HCT116 (cell line): ENCODE data around the gene ZIC4. TPM values are rescaled to one million over a fixed set of nuclear protein-coding genes. Genes with fewer than 3 reads are reported as not detected.

ENCODE experiments used
- ATAC-seq: fragments of 200-7000 bp; cut with Tn5 transposase; 2 replicates; pipeline ENCODE4 v1.9.1; 2020; ENCODE audit warnings: mild to moderate bottlenecking, moderate library complexity
- BruUV-seq: library from RNA; stranded (reverse); fragments of 400-500 nt; replicated peaks from 2 replicates; lab custom pipeline; 2021; lab: Mats Ljungman, UMichigan
- CTCF ChIA-PET: fragments of 300-600 bp; sonication (Branson Sonifier 250); formaldehyde crosslinking; loops from one replicate; lab custom pipeline; 2021; ENCODE audit warnings: antibody characterized with exemption; lab: Charles Lee
- POLR2A ChIA-PET: fragments of 300-600, 350-600 bp; sonication (Branson Sonifier 250); formaldehyde crosslinking; loops from one replicate; lab custom pipeline; 2021; ENCODE audit warnings: antibody characterized with exemption; lab: Charles Lee
- RAD21 ChIA-PET, 2 experiments: fragments of 300-600 bp; sonication (Branson Sonifier 250); formaldehyde crosslinking; loops; one replicate each; lab custom pipeline; 2023; ENCODE audit warnings: low total read pairs in 2 of 2; ENCODE audit not compliant: uncharacterized antibody in 2 of 2, unreplicated experiment in 2 of 2, low non-redundant PET in 1 of 2; lab: Charles Lee
- DNase-seq: peaks from one replicate; pipeline ENCODE4 v3.0.0-alpha.2; 2010; ENCODE audit warnings: low read depth, low spot score
- H2AFZ ChIP-seq: fragments of 200-600 bp; shearing (Covaris generic), sonication (generic); 2 replicates; pipeline ENCODE4 v1.6.1; 2017; ENCODE audit warnings: low read depth, mixed run types, mixed read lengths, antibody characterized with exemption, low read length; ENCODE audit not compliant: poor library complexity, severe bottlenecking
- H3K27ac ChIP-seq: 2 replicates; pipeline ENCODE4 v1.5.1; 2012; ENCODE audit warnings: low read depth, low read length
- H3K27me3 ChIP-seq: fragments of 200-600 bp; sonication (generic); 2 replicates; pipeline ENCODE4 v1.6.1; 2016; ENCODE audit warnings: mixed run types, low read length, mixed read lengths; ENCODE audit not compliant: insufficient read depth
- H3K36me3 ChIP-seq, 2 experiments: fragments of 200-500 bp in 1 of 2; fragments of 200-600 bp in 1 of 2; sonication (Bioruptor generic) in 1 of 2; sonication (generic) in 1 of 2; 2 replicates each; pipeline versions ENCODE4 v1.5.1 to v1.6.1; 2014 to 2016; ENCODE audit warnings: low read length in 2 of 2, inconsistent platforms in 1 of 2, mixed read lengths in 1 of 2, mixed run types in 1 of 2; ENCODE audit not compliant: insufficient read depth in 2 of 2, control insufficient read depth in 1 of 2
- H3K4me1 ChIP-seq, 2 experiments: fragments of 200-600 bp in 1 of 2; sonication (generic) in 1 of 2; 2 replicates each; pipeline versions ENCODE4 v1.5.1 to v1.6.1; 2012 to 2017; ENCODE audit warnings: low read length in 2 of 2, inconsistent platforms in 1 of 2, mild to moderate bottlenecking in 1 of 2, mixed read lengths in 1 of 2, mixed run types in 1 of 2, moderate library complexity in 1 of 2; ENCODE audit not compliant: insufficient read depth in 2 of 2, control insufficient read depth in 1 of 2
- H3K4me2 ChIP-seq: fragments of 200-600 bp; sonication (generic); 2 replicates; pipeline ENCODE4 v1.6.1; 2017; ENCODE audit warnings: mixed run types, low read length, mixed read lengths
- H3K4me3 ChIP-seq, 2 experiments: fragments of 200-600 bp in 1 of 2; sonication (generic) in 1 of 2; replicated peaks in 1 of 2; 2 replicates each; pipeline ENCODE4 v1.5.1; 2011 to 2016; ENCODE audit warnings: low read length in 2 of 2, control low read depth in 1 of 2, low read depth in 1 of 2, mild to moderate bottlenecking in 1 of 2, mixed read lengths in 1 of 2, mixed run types in 1 of 2
- H3K79me2 ChIP-seq: fragments of 200-600 bp; sonication (generic); 2 replicates; pipeline ENCODE4 v1.6.1; 2017; ENCODE audit warnings: mild to moderate bottlenecking, mixed run types, low read length, moderate library complexity, mixed read lengths; ENCODE audit not compliant: insufficient read depth
- H3K9ac ChIP-seq: fragments of 200-600 bp; sonication (generic); 2 replicates; pipeline ENCODE4 v1.6.1; 2016; ENCODE audit warnings: low read length, mixed read lengths
- H3K9me2 ChIP-seq: fragments of 200-600 bp; sonication (generic), shearing (Covaris generic); 2 replicates; pipeline ENCODE4 v1.6.1; 2017; ENCODE audit warnings: mixed run types, mild to moderate bottlenecking, moderate library complexity; ENCODE audit not compliant: insufficient read depth
- H3K9me3 ChIP-seq, 2 experiments: fragments of 200-500 bp in 1 of 2; fragments of 200-600 bp in 1 of 2; sonication (Bioruptor generic) in 1 of 2; sonication (generic) in 1 of 2; 2 replicates each; pipeline ENCODE4 v1.6.1; 2014 to 2017; ENCODE audit warnings: low read length in 2 of 2, mixed read lengths in 2 of 2, inconsistent platforms in 1 of 2, low read depth in 1 of 2, mild to moderate bottlenecking in 1 of 2, mixed run types in 1 of 2, moderate library complexity in 1 of 2; ENCODE audit not compliant: control insufficient read depth in 1 of 2, insufficient read depth in 1 of 2
- H4K20me1 ChIP-seq: fragments of 200-600 bp; sonication (generic), shearing (Covaris generic); 2 replicates; pipeline ENCODE4 v1.6.1; 2017; ENCODE audit warnings: mixed run types, mild to moderate bottlenecking, moderate library complexity; ENCODE audit not compliant: insufficient read depth
- CBX3 ChIP-seq: IDR thresholded peaks from 2 replicates; pipeline ENCODE4 v1.6.1; 2012; ENCODE audit warnings: low read depth
- CTCF ChIP-seq, 3 experiments: fragments of 200-600 bp in 1 of 3; sonication (generic) in 1 of 3; IDR thresholded peaks in 2 of 3; conservative IDR thresholded peaks in 1 of 3; 2 replicates each; pipeline ENCODE4 v1.5.1; 2012 to 2017; ENCODE audit warnings: low read depth in 2 of 3, low read length in 2 of 3, antibody characterized with exemption in 1 of 3, borderline replicate concordance in 1 of 3, control low read depth in 1 of 3, mild to moderate bottlenecking in 1 of 3, mixed read lengths in 1 of 3, mixed run types in 1 of 3, moderate library complexity in 1 of 3; ENCODE audit not compliant: insufficient read depth in 1 of 3
- EGR1 ChIP-seq: IDR thresholded peaks from 2 replicates; pipeline ENCODE4 v1.6.1; 2012; ENCODE audit warnings: low read depth
- FOSL1 ChIP-seq: IDR thresholded peaks from 2 replicates; pipeline ENCODE4 v1.6.1; 2012; ENCODE audit warnings: low read depth
- ZFX ChIP-seq: fragments of 450-650 bp; IDR thresholded peaks from 2 replicates; pipeline ENCODE4 v1.6.1; 2017
- ZNF274 ChIP-seq: fragments of 200-500 bp; sonication (Bioruptor generic); IDR thresholded peaks from 2 replicates; pipeline ENCODE4 v1.6.1; 2014; ENCODE audit warnings: mild to moderate bottlenecking, low read depth, low read length, inconsistent platforms
- intact Hi-C: fragments of 100-400 bp; cut with micrococcal nuclease; formaldehyde crosslinking; loops from 2 replicates; pipeline ENCODE4 v1.10.0; 2022
- total RNA-seq: library from RNA; stranded (reverse); gene quantifications from one replicate; pipeline ENCODE4 v1.2.1, GENCODE V29; 2021; ENCODE audit not compliant: unreplicated experiment
- TF ChIP-seq, protein P1 (sequence below): IDR thresholded peaks from 2 replicates; pipeline ENCODE4 v1.6.1; 2011; ENCODE audit warnings: mild to moderate bottlenecking, low read length, moderate library complexity; ENCODE audit not compliant: insufficient replicate concordance; ENCODE audit errors: extremely low read depth
- TF ChIP-seq, protein P2 (sequence below): IDR thresholded peaks from 2 replicates; pipeline ENCODE4 v1.6.1; 2012; ENCODE audit warnings: low read depth

Gene ZIC4
- total RNA-seq, 1 experiment from 2014 or later, result not detected

- no peaks in the 10 kb centered on the region for H3K4me1 ChIP-seq
- intact Hi-C loops, result no loop called here
- TF ChIP-seq FOSL1 (no peak), ZFX (no peak), ZNF274 (no peak), CTCF (IDR thresholded peaks at IDR 0.05 in 2 of 3, conservative IDR thresholded peaks at IDR 0.05 in 1 of 3; ENCODE audit: borderline replicate concordance in 1 of 3, insufficient read depth in 1 of 3, low read depth in 2 of 3, low read length in 2 of 3) (no peak), EGR1 (no peak), CBX3 (no peak)
- TF ChIP-seq, protein P1, sequence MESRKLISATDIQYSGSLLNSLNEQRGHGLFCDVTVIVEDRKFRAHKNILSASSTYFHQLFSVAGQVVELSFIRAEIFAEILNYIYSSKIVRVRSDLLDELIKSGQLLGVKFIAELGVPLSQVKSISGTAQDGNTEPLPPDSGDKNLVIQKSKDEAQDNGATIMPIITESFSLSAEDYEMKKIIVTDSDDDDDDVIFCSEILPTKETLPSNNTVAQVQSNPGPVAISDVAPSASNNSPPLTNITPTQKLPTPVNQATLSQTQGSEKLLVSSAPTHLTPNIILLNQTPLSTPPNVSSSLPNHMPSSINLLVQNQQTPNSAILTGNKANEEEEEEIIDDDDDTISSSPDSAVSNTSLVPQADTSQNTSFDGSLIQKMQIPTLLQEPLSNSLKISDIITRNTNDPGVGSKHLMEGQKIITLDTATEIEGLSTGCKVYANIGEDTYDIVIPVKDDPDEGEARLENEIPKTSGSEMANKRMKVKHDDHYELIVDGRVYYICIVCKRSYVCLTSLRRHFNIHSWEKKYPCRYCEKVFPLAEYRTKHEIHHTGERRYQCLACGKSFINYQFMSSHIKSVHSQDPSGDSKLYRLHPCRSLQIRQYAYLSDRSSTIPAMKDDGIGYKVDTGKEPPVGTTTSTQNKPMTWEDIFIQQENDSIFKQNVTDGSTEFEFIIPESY, result no peak
- TF ChIP-seq, protein P2, sequence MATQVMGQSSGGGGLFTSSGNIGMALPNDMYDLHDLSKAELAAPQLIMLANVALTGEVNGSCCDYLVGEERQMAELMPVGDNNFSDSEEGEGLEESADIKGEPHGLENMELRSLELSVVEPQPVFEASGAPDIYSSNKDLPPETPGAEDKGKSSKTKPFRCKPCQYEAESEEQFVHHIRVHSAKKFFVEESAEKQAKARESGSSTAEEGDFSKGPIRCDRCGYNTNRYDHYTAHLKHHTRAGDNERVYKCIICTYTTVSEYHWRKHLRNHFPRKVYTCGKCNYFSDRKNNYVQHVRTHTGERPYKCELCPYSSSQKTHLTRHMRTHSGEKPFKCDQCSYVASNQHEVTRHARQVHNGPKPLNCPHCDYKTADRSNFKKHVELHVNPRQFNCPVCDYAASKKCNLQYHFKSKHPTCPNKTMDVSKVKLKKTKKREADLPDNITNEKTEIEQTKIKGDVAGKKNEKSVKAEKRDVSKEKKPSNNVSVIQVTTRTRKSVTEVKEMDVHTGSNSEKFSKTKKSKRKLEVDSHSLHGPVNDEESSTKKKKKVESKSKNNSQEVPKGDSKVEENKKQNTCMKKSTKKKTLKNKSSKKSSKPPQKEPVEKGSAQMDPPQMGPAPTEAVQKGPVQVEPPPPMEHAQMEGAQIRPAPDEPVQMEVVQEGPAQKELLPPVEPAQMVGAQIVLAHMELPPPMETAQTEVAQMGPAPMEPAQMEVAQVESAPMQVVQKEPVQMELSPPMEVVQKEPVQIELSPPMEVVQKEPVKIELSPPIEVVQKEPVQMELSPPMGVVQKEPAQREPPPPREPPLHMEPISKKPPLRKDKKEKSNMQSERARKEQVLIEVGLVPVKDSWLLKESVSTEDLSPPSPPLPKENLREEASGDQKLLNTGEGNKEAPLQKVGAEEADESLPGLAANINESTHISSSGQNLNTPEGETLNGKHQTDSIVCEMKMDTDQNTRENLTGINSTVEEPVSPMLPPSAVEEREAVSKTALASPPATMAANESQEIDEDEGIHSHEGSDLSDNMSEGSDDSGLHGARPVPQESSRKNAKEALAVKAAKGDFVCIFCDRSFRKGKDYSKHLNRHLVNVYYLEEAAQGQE, result no peak
- TF ChIP-seq, all 23 proteins: peak for 0
- CTCF ChIA-PET, result no interaction called here
- Histone ChIP-seq H3K9ac (no peak overlapping the region), H3K79me2 (no peaks in the 10 kb centered on the region), H3K27ac (no peak overlapping the region), H3K27me3 (no peaks in the 10 kb centered on the region), H4K20me1 (no peaks in the 10 kb centered on the region), H3K36me3 (no peaks in the 10 kb centered on the region), H3K4me3 (no peak overlapping the region), H2AFZ (no peak overlapping the region), H3K4me2 (no peak overlapping the region), H3K9me2 (no peaks in the 10 kb centered on the region), H3K9me3 (no peaks in the 10 kb centered on the region)
- DNase-seq (no peak), ATAC-seq (no peak)
- RAD21 ChIA-PET, result no interaction called here
- POLR2A ChIA-PET, result no interaction called here
- no TSS peak for BruUV-seq
Observed at GRCh38 chr3:147336543-147337278, 69.6 kb downstream of the ZIC4 start.

Other genes with a start within 250 kb of the ZIC4 start
- not detected for gene ZIC1, start 2.8 kb upstream of the ZIC4 start, total RNA-seq